Liver (tissue), 3 donors: ENCODE results near the gene RAB6D.
"Not testable (repeated sequence)": the region's sequence is repeated elsewhere in the genome, so short reads cannot be mapped to it uniquely, and the experiment has no call there.

Experiments used
- RAD21 ChIP-seq, 2 donors: IDR thresholded peaks; 2 replicates each; pipeline ENCODE4 v1.6.1; 2016; ENCODE audit warnings: antibody characterized with exemption in 2 of 2, mild to moderate bottlenecking in 2 of 2
- TF ChIP-seq, protein P1 (sequence below): fragments of 150-350 bp; IDR thresholded peaks from 2 replicates; pipeline ENCODE4 v1.5.1; 2017; ENCODE audit warnings: improper control_type of control experiment, low read depth, low read length; ENCODE audit not compliant: missing input control
- donor health status: healthy.
- donor health status: healthy.

- not testable (repeated sequence) for TF ChIP-seq RAD21 (IDR thresholded peaks at IDR 0.05)
- TF ChIP-seq, protein P1, sequence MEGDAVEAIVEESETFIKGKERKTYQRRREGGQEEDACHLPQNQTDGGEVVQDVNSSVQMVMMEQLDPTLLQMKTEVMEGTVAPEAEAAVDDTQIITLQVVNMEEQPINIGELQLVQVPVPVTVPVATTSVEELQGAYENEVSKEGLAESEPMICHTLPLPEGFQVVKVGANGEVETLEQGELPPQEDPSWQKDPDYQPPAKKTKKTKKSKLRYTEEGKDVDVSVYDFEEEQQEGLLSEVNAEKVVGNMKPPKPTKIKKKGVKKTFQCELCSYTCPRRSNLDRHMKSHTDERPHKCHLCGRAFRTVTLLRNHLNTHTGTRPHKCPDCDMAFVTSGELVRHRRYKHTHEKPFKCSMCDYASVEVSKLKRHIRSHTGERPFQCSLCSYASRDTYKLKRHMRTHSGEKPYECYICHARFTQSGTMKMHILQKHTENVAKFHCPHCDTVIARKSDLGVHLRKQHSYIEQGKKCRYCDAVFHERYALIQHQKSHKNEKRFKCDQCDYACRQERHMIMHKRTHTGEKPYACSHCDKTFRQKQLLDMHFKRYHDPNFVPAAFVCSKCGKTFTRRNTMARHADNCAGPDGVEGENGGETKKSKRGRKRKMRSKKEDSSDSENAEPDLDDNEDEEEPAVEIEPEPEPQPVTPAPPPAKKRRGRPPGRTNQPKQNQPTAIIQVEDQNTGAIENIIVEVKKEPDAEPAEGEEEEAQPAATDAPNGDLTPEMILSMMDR, result not testable (repeated sequence)
Observed at GRCh38 chr2:131363213-131363612, 755 bp downstream of the RAB6D start.
